Astrocyte of the spinal cord (primary cell): Measurements from ENCODE around the gene IRF3.

Experiments used
- DNase-seq: peaks from one replicate; pipeline ENCODE4 v3.0.0; 2011; ENCODE audit warnings: low read depth, low spot score
- H3K4me3 ChIP-seq: 2 replicates; pipeline ENCODE4 v1.5.1; 2011; ENCODE audit warnings: low read depth, mild to moderate bottlenecking, low read length, moderate library complexity
- CTCF ChIP-seq: IDR thresholded peaks from 2 replicates; pipeline ENCODE4 v1.5.1; 2012; ENCODE audit warnings: low read depth, mild to moderate bottlenecking, low read length, inconsistent platforms
- in situ Hi-C: cut with HindIII; loops from 2 replicates; pipeline ENCODE4 v1.10.0; 2017; ENCODE audit warnings: low sequenced_read_pairs

Gene IRF3

GRCh38 chr19:49692147-49692506, 26.5 kb upstream of the IRF3 start:
- in situ Hi-C loops: no loop called here
- peak overlapping the region; percentile 53 for H3K4me3 ChIP-seq

GRCh38 chr19:49691243-49692146, 25.8 kb upstream of the IRF3 start:
- DNase-seq: peak; percentile 73
- no peak for TF ChIP-seq CTCF
- H3K4me3 ChIP-seq: peak overlapping the region; percentile 53
- in situ Hi-C loops: no loop called here

More at GRCh38 chr19:49692147-49692506, 26.5 kb upstream of the IRF3 start:
- TF ChIP-seq CTCF: no peak
- no peak for DNase-seq

- no peak for TF ChIP-seq CTCF
- in situ Hi-C loops: no loop called here
- peak within 1 kb of the TSS; percentile 53 for H3K4me3 ChIP-seq
- DNase-seq: peak; percentile 75
Observed at GRCh38 chr19:49690656-49691242, 25.1 kb upstream of the IRF3 start, which contains the start of gene CPT1C. TSS of gene CPT1C (plus strand) at chr19:49691116. CDS start at chr19:49692253, 1,137 bp downstream.

- no peak for DNase-seq
- H3K4me3 ChIP-seq: peak overlapping the region; percentile 53
- no peak for TF ChIP-seq CTCF
- in situ Hi-C loops: no loop called here
Observed at GRCh38 chr19:49690079-49690655, 24.5 kb upstream of the IRF3 start.

- DNase-seq: no peak
- peak within 1 kb of the TSS; percentile 53 for H3K4me3 ChIP-seq
- peak; percentile 67 for TF ChIP-seq CTCF
- in situ Hi-C loops: no loop called here
Observed at GRCh38 chr19:49689133-49690078, 23.7 kb upstream of the IRF3 start, which contains the start of gene ADM5. TSS of gene ADM5 (plus strand) at chr19:49689594. CDS start at chr19:49689838, 244 bp downstream.
